OCI-LY1 (cell line): ENCODE results near the gene TENT4A.

Experiments
- H2AFZ ChIP-seq: fragments of 200-600 bp; sonication (generic), shearing (Covaris generic); 2 replicates; pipeline ENCODE4 v1.6.0; 2014; ENCODE audit warnings: antibody characterized with exemption, mild to moderate bottlenecking, low read length
- H3F3A ChIP-seq: fragments of 200-600 bp; sonication (generic), shearing (Covaris generic); 2 replicates; pipeline ENCODE4 v1.6.0; 2014; ENCODE audit warnings: mild to moderate bottlenecking, antibody characterized with exemption, low read length, moderate library complexity; ENCODE audit not compliant: insufficient read depth
- H3K27ac ChIP-seq: fragments of 200-600 bp; sonication (generic); 2 replicates; pipeline ENCODE4 v1.5.1; 2014; ENCODE audit warnings: low read length, mixed run types, mild to moderate bottlenecking, low read depth; ENCODE audit not compliant: poor library complexity, severe bottlenecking
- H3K27me3 ChIP-seq: fragments of 200-600 bp; sonication (generic); 2 replicates; pipeline ENCODE4 v1.6.0; 2014; ENCODE audit warnings: antibody characterized with exemption, mild to moderate bottlenecking, low read length, moderate library complexity; ENCODE audit not compliant: insufficient read depth
- H3K36me3 ChIP-seq: fragments of 200-600 bp; sonication (generic); 2 replicates; pipeline ENCODE4 v1.6.1; 2014; ENCODE audit warnings: mild to moderate bottlenecking, antibody characterized with exemption, low read length, moderate library complexity, mixed read lengths; ENCODE audit not compliant: insufficient read depth
- H3K4me1 ChIP-seq: fragments of 200-600 bp; sonication (generic); 2 replicates; pipeline ENCODE4 v1.5.1; 2014; ENCODE audit warnings: mild to moderate bottlenecking, low read length, moderate library complexity; ENCODE audit not compliant: insufficient read depth, severe bottlenecking
- H3K4me2 ChIP-seq: fragments of 200-600 bp; sonication (generic), shearing (Covaris generic); 2 replicates; pipeline ENCODE4 v1.6.1; 2014; ENCODE audit warnings: low read length
- H3K4me3 ChIP-seq: fragments of 200-600 bp; sonication (generic); 2 replicates; pipeline ENCODE4 v1.5.1; 2014; ENCODE audit warnings: low read length, low read depth, mild to moderate bottlenecking, mixed read lengths; ENCODE audit not compliant: poor library complexity, severe bottlenecking
- H3K79me2 ChIP-seq: fragments of 200-600 bp; shearing (Covaris generic); 2 replicates; pipeline ENCODE4 v1.6.1; 2016; ENCODE audit warnings: mixed run types, low read length, mixed read lengths; ENCODE audit not compliant: insufficient read depth
- H3K9ac ChIP-seq: fragments of 200-600 bp; sonication (generic), shearing (Covaris generic); 2 replicates; pipeline ENCODE4 v1.6.1; 2014; ENCODE audit warnings: mild to moderate bottlenecking, low read length, mixed read lengths
- H3K9me2 ChIP-seq: fragments of 200-600 bp; sonication (generic), shearing (Covaris generic); 2 replicates; pipeline ENCODE4 v1.6.1; 2014; ENCODE audit warnings: low read depth, mild to moderate bottlenecking, low read length, mixed read lengths
- H3K9me3 ChIP-seq: fragments of 200-600 bp; shearing (Covaris generic); 2 replicates; pipeline ENCODE4 v1.6.1; 2014; ENCODE audit warnings: low read length, mixed read lengths
- H4K20me1 ChIP-seq: fragments of 200-600 bp; sonication (generic), shearing (Covaris generic); 2 replicates; pipeline ENCODE4 v1.6.0; 2016; ENCODE audit warnings: mild to moderate bottlenecking, low read length; ENCODE audit not compliant: insufficient read depth
- CTCF ChIP-seq: fragments of 200-600 bp; sonication (generic), shearing (Covaris generic); IDR thresholded peaks from 2 replicates; pipeline ENCODE4 v1.5.1; 2017; ENCODE audit warnings: mild to moderate bottlenecking, antibody characterized with exemption, low read length, moderate library complexity, mixed read lengths
- EZH2 ChIP-seq: fragments of 200-600 bp; sonication (generic), shearing (Covaris generic); IDR thresholded peaks from 2 replicates; pipeline ENCODE4 v1.8.0; 2017; ENCODE audit warnings: borderline replicate concordance, mixed run types, mild to moderate bottlenecking, antibody characterized with exemption, low read length, moderate library complexity, mixed read lengths

The TENT4A gene

GRCh38 chr5:6750951-6751685 lies 37.9 kb downstream of the TENT4A start:
- H3K79me2 ChIP-seq, result no peaks in the 10 kb centered on the region
- H3K4me1 ChIP-seq, result peaks cover 20% of the 10 kb centered on the region
- no peak overlapping the region for H3K4me3 ChIP-seq
- no peaks in the 10 kb centered on the region for H3F3A ChIP-seq
- no peak overlapping the region for H3K9ac ChIP-seq
- TF ChIP-seq CTCF (no peak), EZH2 (no peak)
- no peak overlapping the region for H3K4me2 ChIP-seq
- H3K27ac ChIP-seq, result peak overlapping the region; percentile 41
- no peaks in the 10 kb centered on the region for H3K9me3 ChIP-seq
- H2AFZ ChIP-seq, result no peak overlapping the region
- no peaks in the 10 kb centered on the region for H3K27me3 ChIP-seq
- H4K20me1 ChIP-seq, result no peaks in the 10 kb centered on the region
- H3K9me2 ChIP-seq, result no peaks in the 10 kb centered on the region
- peaks cover 96% of the 10 kb centered on the region for H3K36me3 ChIP-seq

- Histone ChIP-seq H3K4me3 (no peak overlapping the region), H3K9me3 (no peaks in the 10 kb centered on the region), H3K27me3 (no peaks in the 10 kb centered on the region), H3F3A (no peaks in the 10 kb centered on the region; the same call in 1 of the 2 replicates), H4K20me1 (no peaks in the 10 kb centered on the region), H3K9ac (no peak overlapping the region), H3K9me2 (no peaks in the 10 kb centered on the region), H2AFZ (no peak overlapping the region), H3K27ac (no peak overlapping the region), H3K79me2 (no peaks in the 10 kb centered on the region), H3K36me3 (peaks cover 97% of the 10 kb centered on the region), H3K4me1 (peaks cover 20% of the 10 kb centered on the region), H3K4me2 (no peak overlapping the region)
- no peak for TF ChIP-seq CTCF
- no peak for TF ChIP-seq EZH2
Measured at GRCh38 chr5:6752236-6752635, 39.0 kb downstream of the TENT4A start.

- peaks cover 20% of the 10 kb centered on the region for H3K4me1 ChIP-seq
- no peaks in the 10 kb centered on the region for H3K79me2 ChIP-seq
- no peak overlapping the region for H3K27ac ChIP-seq
- H2AFZ ChIP-seq, result no peak overlapping the region
- H3K4me2 ChIP-seq, result no peak overlapping the region
- no peaks in the 10 kb centered on the region; the same call in 1 of the 2 replicates for H3F3A ChIP-seq
- H3K9me3 ChIP-seq, result no peaks in the 10 kb centered on the region
- peaks cover 92% of the 10 kb centered on the region for H3K36me3 ChIP-seq
- TF ChIP-seq CTCF, result no peak
- no peaks in the 10 kb centered on the region for H3K27me3 ChIP-seq
- H4K20me1 ChIP-seq, result no peaks in the 10 kb centered on the region
- no peaks in the 10 kb centered on the region for H3K9me2 ChIP-seq
- H3K9ac ChIP-seq, result no peak overlapping the region
- no peak overlapping the region for H3K4me3 ChIP-seq
Measured at GRCh38 chr5:6752782-6753181, 39.5 kb downstream of the TENT4A start.
